DND-41 (cell line): ENCODE measurements around the gene PACS2.

ENCODE experiments used
- ATAC-seq: fragments of 200-7000 bp; cut with Tn5 transposase; 3 replicates; pipeline ENCODE4 v1.9.1; 2021; ENCODE audit warnings: low read depth; ENCODE audit not compliant: insufficient read depth
- DNase-seq: peaks from one replicate; pipeline ENCODE4 v3.0.0-alpha.2; 2020
- H2AFZ ChIP-seq: 2 replicates; pipeline ENCODE4 v1.6.0; 2012; ENCODE audit warnings: low read depth, low read length
- H3K27ac ChIP-seq: 2 replicates; pipeline ENCODE4 v1.5.1; 2012; ENCODE audit warnings: low read length, inconsistent platforms
- H3K27me3 ChIP-seq: fragments of 200-600 bp; sonication (generic); 2 replicates; pipeline ENCODE4 v1.6.0; 2012; ENCODE audit warnings: low read length, mild to moderate bottlenecking, inconsistent platforms; ENCODE audit not compliant: insufficient read depth, poor library complexity
- H3K36me3 ChIP-seq: 2 replicates; pipeline ENCODE4 v1.5.1; 2012; ENCODE audit warnings: low read length, inconsistent platforms; ENCODE audit not compliant: insufficient read depth
- H3K4me1 ChIP-seq: 2 replicates; pipeline ENCODE4 v1.5.1; 2012; ENCODE audit warnings: mild to moderate bottlenecking, low read length; ENCODE audit not compliant: insufficient read depth
- H3K4me2 ChIP-seq: 2 replicates; pipeline ENCODE4 v1.6.0; 2012; ENCODE audit warnings: mild to moderate bottlenecking, moderate library complexity, low read length, inconsistent platforms; ENCODE audit not compliant: insufficient read depth
- H3K4me3 ChIP-seq, 2 experiments: fragments of 200-600 bp in 1 of 2; shearing (Covaris generic) in 1 of 2; 2 replicates each; pipeline ENCODE4 v1.5.1; 2012 to 2016; ENCODE audit warnings: inconsistent platforms in 2 of 2, low read length in 2 of 2, mild to moderate bottlenecking in 2 of 2, low read depth in 1 of 2, moderate library complexity in 1 of 2
- H3K79me2 ChIP-seq: 2 replicates; pipeline ENCODE4 v1.6.0; 2012; ENCODE audit warnings: low read length, inconsistent platforms; ENCODE audit not compliant: insufficient read depth
- H3K9ac ChIP-seq: 2 replicates; pipeline ENCODE4 v1.6.0; 2012; ENCODE audit warnings: low read depth, mild to moderate bottlenecking, inconsistent platforms, low read length, moderate library complexity
- H3K9me3 ChIP-seq: 2 replicates; pipeline ENCODE4 v1.5.1; 2012; ENCODE audit warnings: low read length, moderate library complexity, mild to moderate bottlenecking, inconsistent platforms; ENCODE audit not compliant: insufficient read depth, severe bottlenecking
- H4K20me1 ChIP-seq: 2 replicates; pipeline ENCODE4 v1.6.0; 2012; ENCODE audit warnings: low read length; ENCODE audit not compliant: insufficient read depth
- CTCF ChIP-seq: IDR thresholded peaks from 2 replicates; pipeline ENCODE4 v1.5.1; 2012; ENCODE audit warnings: borderline replicate concordance, low read length, moderate library complexity, mild to moderate bottlenecking; ENCODE audit not compliant: poor library complexity, severe bottlenecking; ENCODE audit errors: extremely low read depth
- EZH2 ChIP-seq: IDR thresholded peaks from 3 replicates; pipeline ENCODE4 v1.6.1; 2012; ENCODE audit warnings: borderline replicate concordance, low read depth, mild to moderate bottlenecking, moderate library complexity, low read length, inconsistent platforms; ENCODE audit not compliant: severe bottlenecking

PACS2 gene

GRCh38 chr14:105282098-105282725, 32.3 kb upstream of the PACS2 start:
- peaks cover 87% of the 10 kb centered on the region for H3K79me2 ChIP-seq
- no peak for ATAC-seq
- H4K20me1 ChIP-seq, result peaks cover 57% of the 10 kb centered on the region

GRCh38 chr14:105283028-105283427, 31.5 kb upstream of the PACS2 start:
- H3K79me2 ChIP-seq, result peaks cover 89% of the 10 kb centered on the region
- no peak overlapping the region for H3K4me3 ChIP-seq
- no peaks in the 10 kb centered on the region for H3K4me1 ChIP-seq
- ATAC-seq (no peak), DNase-seq (no peak)
- H2AFZ ChIP-seq, result no peak overlapping the region
- peaks cover 35% of the 10 kb centered on the region for H3K36me3 ChIP-seq
- no peaks in the 10 kb centered on the region for H3K27me3 ChIP-seq
- H4K20me1 ChIP-seq, result peaks cover 64% of the 10 kb centered on the region
- no peaks in the 10 kb centered on the region for H3K9me3 ChIP-seq
- H3K4me2 ChIP-seq, result no peak overlapping the region
- no peak overlapping the region for H3K9ac ChIP-seq
- H3K27ac ChIP-seq, result no peak overlapping the region
- TF ChIP-seq EZH2 (no peak), CTCF (no peak)

More at GRCh38 chr14:105282098-105282725, 32.3 kb upstream of the PACS2 start:
- no peaks in the 10 kb centered on the region for H3K9me3 ChIP-seq
- H3K27ac ChIP-seq, result no peak overlapping the region
- H3K36me3 ChIP-seq, result peaks cover 35% of the 10 kb centered on the region
- no peaks in the 10 kb centered on the region for H3K4me1 ChIP-seq
- no peak for DNase-seq
- H3K4me3 ChIP-seq, result no peak overlapping the region
- H3K9ac ChIP-seq, result no peak overlapping the region
- no peaks in the 10 kb centered on the region for H3K27me3 ChIP-seq
- no peak for TF ChIP-seq EZH2
- TF ChIP-seq CTCF, result no peak
- H3K4me2 ChIP-seq, result no peak overlapping the region
- H2AFZ ChIP-seq, result no peak overlapping the region

DNA sequence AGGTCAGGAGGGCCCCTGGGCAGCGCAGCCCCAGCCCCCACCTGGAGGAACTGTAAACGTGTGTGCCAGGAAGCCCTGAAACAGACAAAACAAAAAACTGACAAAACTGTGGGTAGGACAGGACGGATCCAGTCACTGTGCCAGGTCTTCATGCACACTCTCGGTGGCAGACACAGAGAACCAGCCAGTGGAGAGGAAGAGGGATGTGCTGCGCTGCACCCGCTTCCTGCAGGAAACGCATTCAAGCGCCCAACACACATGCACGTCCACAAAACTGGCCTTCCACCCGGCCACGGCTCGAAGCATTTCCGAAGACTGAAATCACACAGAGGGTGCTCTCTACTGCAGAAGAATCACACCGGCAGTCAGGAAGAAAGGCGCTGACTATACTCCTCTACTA, 30.6 kb upstream of the PACS2 start:
- H3K4me2 ChIP-seq, result no peak overlapping the region
- H3K27me3 ChIP-seq, result no peaks in the 10 kb centered on the region
- TF ChIP-seq CTCF, result no peak
- TF ChIP-seq EZH2, result no peak
- peaks cover 35% of the 10 kb centered on the region for H3K36me3 ChIP-seq
- peaks cover 87% of the 10 kb centered on the region for H3K79me2 ChIP-seq
- no peak overlapping the region for H3K9ac ChIP-seq
- H3K4me3 ChIP-seq, result no peak overlapping the region
- no peak for DNase-seq
- no peak overlapping the region for H2AFZ ChIP-seq
- no peaks in the 10 kb centered on the region for H3K9me3 ChIP-seq
- peaks cover 61% of the 10 kb centered on the region for H4K20me1 ChIP-seq
- H3K4me1 ChIP-seq, result no peaks in the 10 kb centered on the region
- no peak overlapping the region for H3K27ac ChIP-seq
- no peak for ATAC-seq

DNA sequence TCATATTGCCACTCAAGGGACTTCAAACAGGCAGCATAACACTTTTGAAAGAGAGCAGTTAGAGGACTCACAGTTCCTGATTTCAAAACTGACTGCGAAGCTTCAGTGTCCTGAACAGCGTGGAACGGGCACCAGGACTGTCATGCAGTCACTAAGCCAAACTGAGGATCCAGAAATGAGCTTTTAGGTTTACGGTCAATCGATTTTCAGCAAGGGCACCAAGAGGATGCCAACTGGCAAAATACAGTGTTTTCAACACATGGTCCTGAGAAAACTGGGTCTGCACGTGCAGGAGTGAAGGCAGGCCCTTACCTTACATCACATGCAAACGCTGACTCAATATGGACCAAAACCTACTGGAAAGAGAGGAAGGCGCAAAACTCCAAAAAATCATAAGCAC, 29.4 kb upstream of the PACS2 start:
- H3K36me3 ChIP-seq, result peaks cover 35% of the 10 kb centered on the region
- DNase-seq (no peak), ATAC-seq (no peak)
- H3K9ac ChIP-seq, result no peak overlapping the region
- no peaks in the 10 kb centered on the region for H3K27me3 ChIP-seq
- no peak overlapping the region for H3K27ac ChIP-seq
- H2AFZ ChIP-seq, result no peak overlapping the region
- TF ChIP-seq EZH2 (no peak), CTCF (no peak)
- no peaks in the 10 kb centered on the region for H3K4me1 ChIP-seq
- no peak overlapping the region for H3K4me2 ChIP-seq
- no peak overlapping the region for H3K4me3 ChIP-seq
- no peaks in the 10 kb centered on the region for H3K9me3 ChIP-seq
- H3K79me2 ChIP-seq, result peaks cover 87% of the 10 kb centered on the region
- H4K20me1 ChIP-seq, result peaks cover 61% of the 10 kb centered on the region
